CD4-positive, alpha-beta T cell treated with Interleukin-17A for 4 hours (primary cell): ENCODE data around the gene AFAP1.

Source experiments
- DNase-seq: peaks from one replicate; pipeline ENCODE4 v3.0.0-alpha.2; 2020; ENCODE audit warnings: mixed read lengths

Gene AFAP1

GRCh38 chr4:7862561-7863192 is 77.0 kb downstream of the AFAP1 start:
- no peak for DNase-seq

GRCh38 chr4:7861440-7861881 is 78.2 kb downstream of the AFAP1 start:
- DNase-seq, result no peak

- no peak for DNase-seq
These were observed 79.0 kb downstream of the AFAP1 start for GRCh38 chr4:7860600-7861163.

GRCh38 chr4:7859326-7859725 is 80.3 kb downstream of the AFAP1 start:
- no peak for DNase-seq

GRCh38 chr4:7858498-7858897 is 81.2 kb downstream of the AFAP1 start:
- DNase-seq, result no peak

- no peak for DNase-seq
These were observed 81.7 kb downstream of the AFAP1 start for GRCh38 chr4:7857993-7858392.

GRCh38 chr4:7857238-7857701 is 82.4 kb downstream of the AFAP1 start:
- DNase-seq, result no peak

GRCh38 chr4:7855731-7856130 is 83.9 kb downstream of the AFAP1 start:
- DNase-seq, result no peak

GRCh38 chr4:7854697-7855370 is 84.8 kb downstream of the AFAP1 start:
- DNase-seq, result peak; percentile 72

GRCh38 chr4:7854216-7854615 is 85.4 kb downstream of the AFAP1 start:
- no peak for DNase-seq

- DNase-seq, result no peak
These were observed 86.4 kb downstream of the AFAP1 start for GRCh38 chr4:7853271-7853670.

GRCh38 chr4:7852568-7853185 is 87.0 kb downstream of the AFAP1 start:
- DNase-seq, result no peak

- DNase-seq, result no peak
These were observed 89.2 kb downstream of the AFAP1 start for GRCh38 chr4:7850489-7850888.

- no peak for DNase-seq
These were observed 92.5 kb downstream of the AFAP1 start for GRCh38 chr4:7847206-7847605.

GRCh38 chr4:7845493-7846128 is 94.0 kb downstream of the AFAP1 start:
- peak; percentile 47 for DNase-seq

- DNase-seq, result no peak
These were observed 95.1 kb downstream of the AFAP1 start for GRCh38 chr4:7844594-7844991.

GRCh38 chr4:7843831-7844593 is 95.6 kb downstream of the AFAP1 start:
- DNase-seq, result peak; percentile 85

GRCh38 chr4:7842384-7843279 is 97.0 kb downstream of the AFAP1 start:
- DNase-seq, result no peak

- DNase-seq, result no peak
These were observed 97.8 kb downstream of the AFAP1 start for GRCh38 chr4:7841894-7842293.

- no peak for DNase-seq
These were observed 98.6 kb downstream of the AFAP1 start for GRCh38 chr4:7841071-7841470.

- DNase-seq, result no peak
These were observed 99.8 kb downstream of the AFAP1 start for GRCh38 chr4:7839856-7840255.
